Measurements from ENCODE around the gene EXOC5. TPM values are rescaled to one million over a fixed set of nuclear protein-coding genes. Genes with fewer than 3 reads are reported as not detected.

Gene EXOC5, protein sequence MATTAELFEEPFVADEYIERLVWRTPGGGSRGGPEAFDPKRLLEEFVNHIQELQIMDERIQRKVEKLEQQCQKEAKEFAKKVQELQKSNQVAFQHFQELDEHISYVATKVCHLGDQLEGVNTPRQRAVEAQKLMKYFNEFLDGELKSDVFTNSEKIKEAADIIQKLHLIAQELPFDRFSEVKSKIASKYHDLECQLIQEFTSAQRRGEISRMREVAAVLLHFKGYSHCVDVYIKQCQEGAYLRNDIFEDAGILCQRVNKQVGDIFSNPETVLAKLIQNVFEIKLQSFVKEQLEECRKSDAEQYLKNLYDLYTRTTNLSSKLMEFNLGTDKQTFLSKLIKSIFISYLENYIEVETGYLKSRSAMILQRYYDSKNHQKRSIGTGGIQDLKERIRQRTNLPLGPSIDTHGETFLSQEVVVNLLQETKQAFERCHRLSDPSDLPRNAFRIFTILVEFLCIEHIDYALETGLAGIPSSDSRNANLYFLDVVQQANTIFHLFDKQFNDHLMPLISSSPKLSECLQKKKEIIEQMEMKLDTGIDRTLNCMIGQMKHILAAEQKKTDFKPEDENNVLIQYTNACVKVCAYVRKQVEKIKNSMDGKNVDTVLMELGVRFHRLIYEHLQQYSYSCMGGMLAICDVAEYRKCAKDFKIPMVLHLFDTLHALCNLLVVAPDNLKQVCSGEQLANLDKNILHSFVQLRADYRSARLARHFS
- 10 to 100 TPM; 56.9 to 61.7 TPM for total RNA-seq

DNA sequence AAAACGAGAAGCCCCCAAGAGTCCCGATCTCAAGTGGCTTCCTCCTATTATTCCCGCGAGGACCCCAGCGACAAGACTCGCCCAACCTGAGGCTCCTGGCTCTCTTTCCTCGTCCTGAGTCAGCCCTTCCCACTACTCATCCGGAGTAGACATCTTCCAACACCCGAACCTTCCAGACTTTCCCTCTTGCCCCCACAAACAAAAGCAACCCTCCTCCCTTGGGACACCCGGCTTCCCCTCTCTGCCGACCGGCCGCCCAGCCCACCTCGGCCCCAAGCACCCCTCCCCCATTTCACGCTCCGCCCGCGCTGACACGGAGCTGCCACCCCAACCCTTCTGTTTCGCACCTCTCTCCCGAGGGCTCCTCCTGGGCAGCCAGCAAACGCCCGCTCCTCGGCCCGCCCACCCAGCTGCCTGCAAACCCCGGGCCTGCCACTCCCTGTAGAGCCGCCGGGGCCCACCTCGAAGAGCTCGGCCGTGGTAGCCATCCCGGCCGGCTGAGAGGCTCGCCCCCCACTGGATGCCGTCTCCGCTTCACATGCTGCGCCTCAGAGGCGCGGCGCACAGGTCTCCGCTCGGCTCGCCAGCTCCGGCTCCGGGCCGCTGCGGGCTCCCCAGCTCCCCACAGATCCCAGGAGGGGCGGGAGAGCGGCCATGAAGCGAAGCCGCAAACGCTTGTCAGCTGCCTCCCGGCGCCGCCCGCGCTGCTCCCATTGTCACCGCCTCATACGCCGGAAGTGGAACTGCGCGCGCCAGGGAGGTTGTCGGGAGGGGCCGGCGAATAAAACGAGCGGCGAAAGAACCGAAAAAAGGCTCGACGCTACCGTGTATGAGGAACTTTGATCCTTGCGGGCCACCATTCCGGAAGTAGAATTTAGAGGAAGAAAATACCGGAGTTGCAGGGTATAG is at the start of gene EXOC5, which contains the start of gene AP5M1:
Gene EXOC5, minus strand, starts transcription at position 745 of the 909 bp plus-strand sequence. Its CDS starts 257 bp downstream, at position 488.
Gene AP5M1, plus strand, starts transcription at position 811 of the 909 bp plus-strand sequence. CDS start 344 bp downstream, outside the sequence.
- Mint-ChIP-seq H3K4me3 (peak within 1 kb of the TSS; percentile 98), H3K9me3 (no peaks in the 10 kb centered on the region), H3K4me1 (peaks cover 41% of the 10 kb centered on the region), H3K27ac (peak within 1 kb of the TSS; percentile 99), H3K36me3 (peaks cover 11% of the 10 kb centered on the region), H3K27me3 (no peaks in the 10 kb centered on the region)
- DNase-seq (peak; percentile 91), ATAC-seq (ENCODE audit: low read depth) (peak; percentile 91)
- POLR2A ChIA-PET: interaction anchor here (0.5 to 1.9 kb wide), 9 partner anchors 10 to 1159 kb away, joined by 3 to 11 read pairs (median 4); partner anchors contain the start of genes ARID4A, KIAA0586, NAA30 and TIMM9

GRCh38 chr14:57317248-57317833 is 48.6 kb upstream of the EXOC5 start:
- no peak overlapping the region for H3K27ac Mint-ChIP-seq
- DNase-seq: peak; percentile 46
- ATAC-seq (ENCODE audit: low read depth): peak; percentile 36
- peaks cover 6% of the 10 kb centered on the region for H3K36me3 Mint-ChIP-seq
- H3K4me3 Mint-ChIP-seq: no peak overlapping the region
- peaks cover 14% of the 10 kb centered on the region for H3K9me3 Mint-ChIP-seq
- H3K27me3 Mint-ChIP-seq: peaks cover 2% of the 10 kb centered on the region
- peaks cover 3% of the 10 kb centered on the region for H3K4me1 Mint-ChIP-seq
- POLR2A ChIA-PET: no interaction called here

GRCh38 chr14:57314396-57315089 is 45.8 kb upstream of the EXOC5 start:
- DNase-seq (no peak), ATAC-seq (ENCODE audit: low read depth) (no peak)
- POLR2A ChIA-PET: no interaction called here
- peaks cover 3% of the 10 kb centered on the region for H3K4me1 Mint-ChIP-seq
- no peak overlapping the region for H3K27ac Mint-ChIP-seq
- peaks cover 2% of the 10 kb centered on the region for H3K27me3 Mint-ChIP-seq
- H3K9me3 Mint-ChIP-seq: peaks cover 14% of the 10 kb centered on the region
- no peak overlapping the region for H3K4me3 Mint-ChIP-seq
- peaks cover 6% of the 10 kb centered on the region for H3K36me3 Mint-ChIP-seq

- no peak for ATAC-seq (ENCODE audit: low read depth)
- Mint-ChIP-seq H3K36me3 (no peaks in the 10 kb centered on the region), H3K9me3 (no peaks in the 10 kb centered on the region)
Measured at GRCh38 chr14:57302883-57303282, 34.2 kb upstream of the EXOC5 start.

GRCh38 chr14:57299511-57299910 is 30.8 kb upstream of the EXOC5 start:
- no peaks in the 10 kb centered on the region for H3K4me1 Mint-ChIP-seq
- no peak overlapping the region for H3K27ac Mint-ChIP-seq
- ATAC-seq (ENCODE audit: low read depth) (no peak), DNase-seq (no peak)
- no peaks in the 10 kb centered on the region for H3K36me3 Mint-ChIP-seq
- POLR2A ChIA-PET: no interaction called here
- no peaks in the 10 kb centered on the region for H3K27me3 Mint-ChIP-seq
- no peaks in the 10 kb centered on the region for H3K9me3 Mint-ChIP-seq
- H3K4me3 Mint-ChIP-seq: no peak overlapping the region

More at GRCh38 chr14:57302883-57303282, 34.2 kb upstream of the EXOC5 start:
- H3K27me3 Mint-ChIP-seq: peaks cover 10% of the 10 kb centered on the region
- POLR2A ChIA-PET: no interaction called here
- H3K27ac Mint-ChIP-seq: no peak overlapping the region
- H3K4me1 Mint-ChIP-seq: no peaks in the 10 kb centered on the region
- no peak overlapping the region for H3K4me3 Mint-ChIP-seq
- no peak for DNase-seq

DNA sequence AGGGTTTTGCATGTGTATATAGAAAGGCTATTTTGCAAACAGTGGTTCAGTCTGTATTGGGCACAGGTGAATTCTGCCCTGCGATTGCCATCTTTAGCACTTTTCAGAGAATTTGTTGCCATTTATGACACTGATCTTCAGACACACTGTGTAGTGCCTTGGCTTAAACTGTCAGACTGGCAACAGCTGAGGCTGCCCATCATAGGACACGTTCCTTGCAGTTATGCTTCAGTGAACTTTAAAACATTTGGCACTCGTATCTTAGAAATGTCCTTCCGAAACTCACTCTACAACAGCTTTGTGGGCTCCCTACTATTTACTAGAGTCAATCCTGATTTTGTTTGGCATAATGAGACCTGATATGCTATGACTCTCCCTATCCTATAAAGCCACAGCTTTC is 29.1 kb upstream of the EXOC5 start:
- no peak overlapping the region for H3K4me3 Mint-ChIP-seq
- no peaks in the 10 kb centered on the region for H3K9me3 Mint-ChIP-seq
- no peak for ATAC-seq (ENCODE audit: low read depth)
- DNase-seq: no peak
- H3K27ac Mint-ChIP-seq: no peak overlapping the region
- no peaks in the 10 kb centered on the region for H3K36me3 Mint-ChIP-seq
- H3K27me3 Mint-ChIP-seq: no peaks in the 10 kb centered on the region
- POLR2A ChIA-PET: no interaction called here
- no peaks in the 10 kb centered on the region for H3K4me1 Mint-ChIP-seq

- DNase-seq (no peak), ATAC-seq (ENCODE audit: low read depth) (no peak)
- H3K27me3 Mint-ChIP-seq: no peaks in the 10 kb centered on the region
- no peak overlapping the region for H3K27ac Mint-ChIP-seq
- no peak overlapping the region for H3K4me3 Mint-ChIP-seq
- POLR2A ChIA-PET: interaction anchor here (0.7 kb wide), 1 partner anchor 94 kb away, joined by 7 read pairs; no protein-coding TSS in a partner anchor
- no peaks in the 10 kb centered on the region for H3K4me1 Mint-ChIP-seq
- no peaks in the 10 kb centered on the region for H3K9me3 Mint-ChIP-seq
- H3K36me3 Mint-ChIP-seq: no peaks in the 10 kb centered on the region
Measured at GRCh38 chr14:57295239-57295638, 26.5 kb upstream of the EXOC5 start.

GRCh38 chr14:57293866-57294837 is 25.4 kb upstream of the EXOC5 start:
- H3K4me1 Mint-ChIP-seq: no peaks in the 10 kb centered on the region
- ATAC-seq (ENCODE audit: low read depth) (no peak), DNase-seq (no peak)
- POLR2A ChIA-PET: no interaction called here
- H3K9me3 Mint-ChIP-seq: no peaks in the 10 kb centered on the region
- no peaks in the 10 kb centered on the region for H3K36me3 Mint-ChIP-seq
- no peak overlapping the region for H3K4me3 Mint-ChIP-seq
- no peak overlapping the region for H3K27ac Mint-ChIP-seq
- no peaks in the 10 kb centered on the region for H3K27me3 Mint-ChIP-seq

- no peak for DNase-seq
- Mint-ChIP-seq H3K36me3 (no peaks in the 10 kb centered on the region), H3K4me1 (no peaks in the 10 kb centered on the region), H3K4me3 (no peak overlapping the region), H3K27ac (no peak overlapping the region), H3K9me3 (no peaks in the 10 kb centered on the region), H3K27me3 (no peaks in the 10 kb centered on the region)
- ATAC-seq (ENCODE audit: low read depth): no peak
- POLR2A ChIA-PET: no interaction called here
Measured at GRCh38 chr14:57291692-57292647, 23.3 kb upstream of the EXOC5 start.

DNA sequence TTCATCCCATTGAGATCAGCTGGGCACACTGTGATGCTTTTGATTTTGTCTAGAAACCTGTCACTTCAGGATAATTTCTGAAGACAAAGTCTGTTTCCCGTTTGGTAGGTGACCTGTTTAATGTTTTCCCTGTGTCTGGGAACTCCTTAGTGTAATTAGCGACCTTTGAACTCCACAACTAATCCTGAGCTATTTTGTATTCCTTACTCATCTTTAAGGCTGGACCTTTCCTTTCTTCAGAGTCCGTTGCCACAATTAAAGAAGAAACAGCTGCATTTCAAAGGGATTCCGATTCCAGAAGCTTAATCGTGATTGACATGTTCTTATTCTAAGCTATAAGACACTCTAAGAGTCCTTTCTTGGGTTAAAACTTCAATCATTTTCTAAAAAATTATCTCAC is 22.0 kb upstream of the EXOC5 start:
- Mint-ChIP-seq H3K27ac (no peak overlapping the region), H3K4me3 (no peak overlapping the region), H3K9me3 (no peaks in the 10 kb centered on the region), H3K36me3 (no peaks in the 10 kb centered on the region), H3K27me3 (no peaks in the 10 kb centered on the region), H3K4me1 (no peaks in the 10 kb centered on the region)
- no peak for DNase-seq
- POLR2A ChIA-PET: no interaction called here
- no peak for ATAC-seq (ENCODE audit: low read depth)

- no peak for DNase-seq
- Mint-ChIP-seq H3K27ac (no peak overlapping the region), H3K4me1 (no peaks in the 10 kb centered on the region), H3K36me3 (peaks cover 3% of the 10 kb centered on the region), H3K27me3 (no peaks in the 10 kb centered on the region), H3K4me3 (no peak overlapping the region), H3K9me3 (no peaks in the 10 kb centered on the region)
- POLR2A ChIA-PET: interaction anchor here (0.6 kb wide), 1 partner anchor 1243 kb away, joined by 3 read pairs; no protein-coding TSS in a partner anchor
- no peak for ATAC-seq (ENCODE audit: low read depth)
Measured at GRCh38 chr14:57287745-57288144, 19.0 kb upstream of the EXOC5 start.
